ENCODE data around the gene LBX1.
"Not testable (repeated sequence)": the region's sequence is repeated elsewhere in the genome, so short reads cannot be mapped to it uniquely, and the experiment has no call there.

LBX1 gene

DNA sequence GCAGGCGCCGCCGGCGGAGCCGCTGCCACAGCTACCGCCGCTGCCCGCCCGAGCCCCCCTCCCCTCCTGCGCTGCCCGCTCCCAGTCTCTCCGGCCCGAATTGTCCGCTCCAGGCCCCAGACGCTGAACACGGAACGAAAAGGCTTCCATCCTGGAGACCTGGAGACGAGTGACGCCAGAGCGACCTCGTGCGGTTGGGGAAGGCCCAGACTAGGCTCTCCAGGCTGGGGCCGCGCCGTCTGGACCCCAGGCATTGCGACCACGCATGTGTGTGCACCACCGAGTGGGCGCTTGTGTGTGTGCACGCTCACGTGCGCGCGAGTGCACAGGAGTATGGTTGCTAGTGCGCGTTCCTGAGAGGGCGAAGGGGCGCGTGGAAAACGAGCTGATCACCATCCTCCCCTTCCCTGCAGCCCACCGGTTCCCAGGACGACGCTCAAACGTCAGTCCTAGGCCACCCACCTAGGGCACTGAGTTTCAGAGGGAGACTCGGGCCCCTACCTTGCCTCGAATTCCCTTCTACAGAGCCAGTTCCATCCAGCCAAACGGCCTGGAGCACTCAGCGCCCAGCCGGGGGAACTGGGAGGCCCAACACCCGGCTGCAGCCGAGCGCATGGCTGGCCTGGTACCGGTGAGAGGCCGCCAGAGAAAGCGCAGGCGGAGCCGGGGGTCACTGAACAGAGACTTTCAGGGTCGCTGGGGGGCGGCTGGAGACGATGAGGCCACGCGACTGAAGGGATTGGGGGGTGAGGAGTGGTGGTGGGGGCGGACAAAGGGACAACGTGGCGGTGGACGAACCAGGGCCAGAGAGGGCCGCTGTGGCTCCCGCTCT is 11.6 kb downstream of the LBX1 start:
- intact Hi-C loops (cut with DNase I) = no loop called here
- peak in 32 of 42 donors; percentile 9 to 70 (median 39) for DNase-seq

DNA sequence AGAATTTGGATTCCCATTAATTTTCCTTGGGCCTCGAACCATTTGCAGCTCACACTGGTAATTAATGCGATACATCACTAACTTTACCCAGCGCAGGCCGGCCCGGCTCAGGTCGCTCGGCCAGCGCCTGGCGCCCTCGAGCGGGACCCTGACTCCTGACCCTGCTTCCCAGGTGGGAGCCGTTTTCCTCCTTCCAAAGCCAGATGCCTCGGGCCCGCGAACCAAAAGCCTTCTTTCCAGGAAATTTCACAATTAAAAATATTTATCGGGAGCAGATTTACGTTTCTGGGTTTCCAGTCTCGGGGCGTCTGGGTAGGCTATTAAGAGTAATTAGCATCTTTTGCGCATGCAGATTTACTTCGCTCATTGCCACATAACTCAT is 12.2 kb downstream of the LBX1 start:
- intact Hi-C loops (cut with DNase I) = no loop called here
- no peak for DNase-seq

DNA sequence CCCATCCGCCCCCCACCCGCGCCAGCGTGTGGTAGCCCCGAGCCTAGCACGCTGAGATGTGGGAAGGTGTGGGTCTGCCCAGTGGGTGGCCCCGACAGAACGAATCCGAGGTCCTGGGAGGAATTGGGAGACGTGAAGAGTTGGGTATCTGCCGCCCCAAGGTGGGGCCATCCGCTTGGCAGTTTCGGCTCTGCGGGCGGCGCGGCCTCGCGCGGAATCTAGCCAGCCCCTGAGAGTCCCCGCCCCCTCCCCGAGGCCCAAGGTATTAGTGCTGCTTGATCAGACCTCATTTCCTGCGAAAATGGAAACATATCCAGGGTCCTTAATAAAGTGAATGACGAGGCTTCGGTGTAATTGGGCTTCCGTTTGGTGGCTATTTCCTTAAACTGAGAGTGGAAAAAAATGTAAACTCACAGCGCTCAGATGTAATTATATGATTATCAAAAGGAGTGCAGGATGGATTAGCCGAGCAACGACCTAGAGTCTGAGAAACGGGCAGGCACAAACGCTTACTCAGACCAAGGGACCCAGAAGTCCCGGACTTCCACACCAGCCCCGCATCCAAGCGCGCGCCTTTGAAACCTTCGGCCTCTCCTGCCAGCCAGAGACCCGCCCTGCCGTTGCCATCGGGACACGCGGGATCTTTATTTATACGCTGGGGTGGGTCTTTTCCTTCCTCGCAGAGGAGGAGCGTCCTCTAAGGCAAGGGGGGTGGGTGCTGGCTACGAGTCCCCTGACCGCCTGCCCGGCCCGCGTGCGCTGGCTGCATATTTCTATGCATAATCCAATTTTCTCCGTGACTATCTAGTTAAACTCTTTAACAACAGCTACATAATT is 12.8 kb downstream of the LBX1 start:
- no peak for DNase-seq
- intact Hi-C loops (cut with DNase I) = no loop called here

DNA sequence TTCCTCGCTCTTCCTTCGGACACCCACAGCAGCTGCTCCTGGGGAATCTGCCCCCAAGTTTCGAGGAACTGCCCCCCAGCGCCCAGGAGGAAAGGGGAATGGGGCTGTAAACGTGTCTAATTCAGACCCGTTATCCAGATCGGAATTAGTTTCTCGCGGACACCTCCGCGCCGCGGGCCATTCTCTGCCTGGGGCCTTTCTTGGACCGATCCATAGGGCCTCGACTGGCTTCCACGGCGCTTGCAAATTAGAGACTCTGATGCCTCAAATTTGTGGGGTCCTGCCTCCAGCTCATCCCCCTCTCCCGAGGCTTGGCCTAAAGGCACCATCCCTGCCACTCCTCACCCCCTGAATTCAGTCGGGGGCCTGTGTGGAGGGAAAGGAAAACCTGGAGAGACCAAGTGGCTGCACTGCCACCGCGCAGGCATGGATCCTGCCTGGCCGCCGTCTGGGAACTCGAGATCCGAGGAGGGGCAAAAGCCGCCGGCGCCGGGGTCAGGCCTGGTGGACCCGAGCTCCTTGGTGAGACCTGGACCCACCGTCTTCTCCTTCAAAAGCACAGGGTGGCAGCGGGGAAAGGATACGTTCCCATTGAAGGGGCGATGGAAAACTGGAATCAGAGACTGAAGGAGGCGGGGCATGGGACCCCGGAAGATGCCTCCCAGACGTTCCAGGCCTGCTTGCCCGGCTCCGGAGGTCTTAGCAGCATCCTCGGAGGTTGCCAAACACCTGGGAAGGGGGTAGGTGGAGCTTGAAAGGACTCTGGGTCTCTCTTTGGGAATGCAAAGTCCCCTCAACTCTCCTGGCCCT is 13.7 kb downstream of the LBX1 start:
- intact Hi-C loops (cut with DNase I) = no loop called here
- no peak for DNase-seq

DNA sequence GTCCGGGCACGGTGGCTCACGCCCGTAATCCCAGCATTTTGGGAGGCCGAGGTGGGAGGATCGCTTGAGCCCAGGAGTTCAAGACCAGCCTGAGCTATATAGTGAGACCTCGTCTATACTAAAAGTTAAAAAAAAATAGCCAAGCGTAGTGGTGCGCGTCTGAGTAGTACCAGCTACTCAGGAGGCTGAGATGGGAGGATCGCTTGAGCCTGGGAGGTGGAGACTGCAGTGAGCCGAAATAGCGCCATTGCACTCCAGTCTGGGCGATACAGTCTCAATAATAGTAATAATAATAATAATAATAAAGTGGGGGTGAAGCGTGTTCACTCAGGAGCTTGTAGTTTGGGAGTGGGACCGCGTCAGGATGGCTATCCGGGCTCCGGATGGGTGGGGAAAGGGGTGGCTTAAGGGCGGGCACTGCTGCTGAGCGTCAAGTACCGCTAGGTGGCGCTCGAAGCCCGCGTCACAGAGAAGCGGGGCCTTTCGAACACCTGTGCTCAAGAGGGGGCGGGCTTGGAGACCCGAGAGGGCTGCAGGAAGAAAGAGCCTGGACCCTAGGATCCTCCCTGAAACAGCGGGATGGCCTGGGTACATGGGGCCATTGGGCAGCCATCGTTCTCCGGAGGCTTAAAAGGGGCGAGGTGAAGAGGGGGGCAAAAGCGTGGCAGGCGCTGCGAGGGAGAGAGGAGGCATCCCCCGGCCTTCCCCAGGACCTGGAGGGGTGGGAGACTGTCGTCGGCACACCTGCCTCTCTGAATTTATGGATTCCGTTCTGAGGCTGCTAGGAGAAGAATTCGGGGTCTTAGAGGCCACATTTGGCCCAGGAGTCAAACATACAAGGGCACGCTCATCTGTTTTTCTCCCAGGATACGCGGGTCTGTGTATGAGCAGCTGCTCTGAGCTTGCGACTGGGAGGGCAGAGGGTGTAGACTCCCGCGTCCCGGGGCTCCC is 14.5 kb downstream of the LBX1 start:
- peak; percentile 15 to 86 (median 71) for DNase-seq
- intact Hi-C loops (cut with DNase I) = loop anchor here (5.0 kb wide), 1 partner anchor 353 kb away; no protein-coding TSS in a partner anchor

DNA sequence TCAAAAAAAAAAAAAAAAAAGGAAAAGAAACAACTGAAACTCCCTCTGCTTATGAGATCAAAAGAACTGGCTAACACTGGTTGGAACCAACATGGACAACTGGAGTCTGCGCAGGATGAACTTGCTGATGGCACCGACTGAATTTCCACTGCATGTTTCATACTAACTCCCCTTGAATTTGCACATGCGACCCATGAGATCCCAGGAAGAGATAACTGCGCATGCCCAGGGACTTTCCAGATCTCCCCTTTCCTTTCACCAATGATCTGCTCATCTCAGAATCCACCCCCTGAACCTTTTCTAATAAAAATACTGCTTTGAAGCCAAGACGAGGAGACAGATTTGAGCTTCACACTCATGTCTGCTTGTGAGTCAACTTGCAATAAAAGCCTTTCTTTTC is 20.7 kb downstream of the LBX1 start:
- no peak for DNase-seq
- intact Hi-C loops (cut with DNase I) = no loop called here

DNA sequence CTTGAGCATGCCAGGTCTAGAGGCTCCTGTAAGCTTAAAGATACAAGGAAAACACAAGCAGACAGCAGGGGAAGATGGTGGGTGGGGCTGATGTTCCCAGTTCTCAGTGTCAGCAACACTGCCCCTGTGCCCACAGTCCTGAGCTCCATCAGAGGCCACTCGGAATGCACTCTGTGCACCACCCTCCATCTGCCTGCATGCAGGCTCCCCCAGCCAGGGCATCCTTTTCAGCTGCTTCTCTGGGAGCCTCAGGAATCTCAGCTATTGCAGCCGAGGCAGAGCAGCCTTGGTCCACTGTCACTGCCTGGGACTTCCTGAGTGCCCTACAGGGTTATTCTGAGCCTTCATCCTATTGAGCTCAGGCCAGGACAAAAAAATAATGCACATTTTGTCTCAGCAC is 22.2 kb downstream of the LBX1 start:
- intact Hi-C loops (cut with DNase I) = no loop called here
- DNase-seq = no peak

DNA sequence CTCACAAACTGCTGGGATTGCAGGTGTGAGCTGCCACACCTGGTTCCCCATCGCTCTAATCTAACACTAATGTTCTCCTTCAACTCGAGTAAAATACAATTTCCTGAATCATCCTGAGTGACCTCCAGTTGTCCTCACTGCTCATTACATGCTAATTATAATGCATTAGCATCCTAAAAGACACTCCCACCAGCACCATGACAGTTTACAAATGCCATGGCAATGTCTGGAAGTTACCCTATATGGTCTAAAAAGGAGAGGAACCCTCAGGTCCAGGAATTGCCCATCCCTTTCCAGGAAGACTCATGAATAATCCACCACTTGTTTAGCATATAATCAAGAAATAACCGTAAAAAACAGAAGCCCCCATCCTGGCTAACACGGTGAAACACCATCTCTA is 26.6 kb downstream of the LBX1 start:
- DNase-seq; intact Hi-C loops (cut with DNase I): not testable (repeated sequence)

DNA sequence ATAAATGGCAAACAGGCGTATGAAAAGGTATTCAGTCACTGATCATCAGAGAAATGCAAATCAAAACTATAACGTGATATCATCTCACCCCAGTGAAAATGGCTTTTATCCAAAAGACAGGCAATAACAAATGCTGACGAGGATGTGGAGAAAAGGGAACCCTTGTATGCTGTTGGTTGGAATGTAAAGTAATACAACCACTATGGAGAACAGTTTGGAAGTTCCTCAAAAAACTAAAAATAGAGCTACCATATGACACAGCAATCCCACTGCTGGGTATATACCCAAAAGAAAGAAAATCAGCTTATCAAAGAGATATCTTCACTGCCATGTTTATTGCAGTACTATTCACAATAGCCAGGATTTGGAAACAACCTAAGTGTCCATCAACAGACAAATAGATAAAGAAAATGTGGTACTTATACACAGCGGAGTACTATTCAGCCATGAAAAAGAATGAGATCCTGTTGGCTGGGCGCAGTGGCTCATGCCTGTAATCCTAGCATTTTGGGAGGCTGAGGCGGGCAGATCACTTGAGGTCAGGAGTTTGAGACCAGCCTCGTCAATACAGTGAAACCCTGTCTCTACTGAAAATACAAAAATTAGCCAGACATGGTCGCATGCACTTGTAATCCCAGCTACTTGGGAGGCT is 30.8 kb downstream of the LBX1 start:
- DNase-seq; intact Hi-C loops (cut with DNase I): not testable (repeated sequence)

DNA sequence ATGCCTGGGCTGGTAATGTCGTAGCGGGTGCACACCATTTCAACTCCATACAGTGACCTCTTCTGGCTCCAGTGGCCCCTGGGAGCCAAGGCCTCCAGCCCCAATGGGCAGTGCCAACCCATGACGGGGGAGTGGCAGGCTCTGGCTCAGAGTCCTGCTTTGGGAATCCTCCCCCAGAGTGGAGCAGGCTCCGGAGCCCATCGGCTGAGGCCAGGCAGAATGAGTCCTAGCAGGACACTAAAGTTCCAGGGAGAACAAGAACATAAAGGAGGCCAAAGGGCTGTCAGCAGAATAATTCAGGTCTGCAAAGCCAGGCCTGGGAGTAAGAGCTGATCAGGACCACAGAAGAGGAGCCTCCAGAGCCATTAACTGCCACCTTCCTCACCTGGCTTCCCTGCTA is 33.3 kb downstream of the LBX1 start:
- no peak for DNase-seq
- intact Hi-C loops (cut with DNase I) = no loop called here

DNA sequence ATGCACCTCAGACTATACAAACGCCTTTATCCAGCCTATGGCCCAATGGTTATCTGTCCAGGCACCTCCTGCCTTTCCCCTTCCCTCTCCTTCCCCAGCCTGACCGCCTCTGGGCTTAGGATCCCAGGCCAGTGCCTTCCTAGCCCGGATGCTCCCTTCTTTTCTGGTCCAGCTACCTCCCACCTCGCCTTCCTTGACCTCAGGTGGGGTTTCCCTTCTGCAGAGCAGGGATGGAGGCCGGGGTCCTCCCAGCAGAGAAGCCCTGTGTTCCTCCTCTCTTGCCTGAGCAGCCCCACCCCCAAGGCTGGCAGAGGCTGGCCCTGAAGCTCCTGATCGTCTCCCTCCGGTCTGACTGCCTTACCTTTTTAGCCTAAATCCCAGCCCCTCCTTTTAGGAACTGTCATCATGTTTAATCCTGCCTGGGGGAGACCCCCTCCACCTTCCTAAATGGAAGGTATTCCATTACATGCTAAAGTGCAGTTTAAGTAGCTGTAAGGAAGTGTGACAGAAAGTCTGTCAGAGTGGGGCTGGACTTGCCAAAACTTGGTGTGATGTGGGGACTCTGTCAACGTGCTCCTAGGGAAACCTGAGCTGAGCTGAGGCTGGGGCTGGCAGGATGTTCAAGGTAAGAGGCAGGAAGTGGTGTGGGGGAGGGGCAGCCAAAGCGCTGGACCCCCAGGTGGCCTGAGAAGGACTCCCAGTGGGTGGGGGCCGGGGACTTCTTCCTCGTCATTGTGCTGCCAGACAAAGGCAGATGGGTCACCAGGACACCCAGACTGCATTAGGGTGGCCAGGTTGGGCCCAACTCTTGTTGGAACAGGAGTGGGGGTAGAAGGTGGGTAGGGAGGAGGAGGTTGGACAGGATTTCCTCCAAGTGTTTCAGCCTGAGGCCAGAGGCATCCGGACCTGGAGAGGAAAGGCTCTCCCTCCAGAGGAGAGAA is 39.5 kb downstream of the LBX1 start:
- no peak for DNase-seq
- intact Hi-C loops (cut with DNase I) = no loop called here

DNA sequence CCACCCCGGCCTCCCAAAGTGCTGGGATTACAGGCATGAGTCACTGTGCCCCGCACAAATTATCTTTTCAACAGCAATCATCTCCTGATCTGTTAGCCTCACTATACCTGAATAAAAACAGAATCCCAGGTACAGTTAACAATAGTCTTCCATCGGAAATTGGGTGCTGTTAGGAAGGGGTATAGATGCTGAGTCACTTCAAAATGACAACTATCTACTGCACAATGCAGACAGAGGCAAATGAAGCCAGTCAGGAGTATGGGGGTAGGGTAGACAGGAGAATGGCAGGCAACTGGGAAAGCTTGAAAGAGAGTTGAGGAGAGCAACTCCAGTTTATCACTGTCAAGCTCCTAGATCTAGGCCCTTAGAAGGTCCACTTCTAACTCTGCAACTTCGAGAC is 40.3 kb downstream of the LBX1 start:
- no peak for DNase-seq
- intact Hi-C loops (cut with DNase I) = no loop called here

DNA sequence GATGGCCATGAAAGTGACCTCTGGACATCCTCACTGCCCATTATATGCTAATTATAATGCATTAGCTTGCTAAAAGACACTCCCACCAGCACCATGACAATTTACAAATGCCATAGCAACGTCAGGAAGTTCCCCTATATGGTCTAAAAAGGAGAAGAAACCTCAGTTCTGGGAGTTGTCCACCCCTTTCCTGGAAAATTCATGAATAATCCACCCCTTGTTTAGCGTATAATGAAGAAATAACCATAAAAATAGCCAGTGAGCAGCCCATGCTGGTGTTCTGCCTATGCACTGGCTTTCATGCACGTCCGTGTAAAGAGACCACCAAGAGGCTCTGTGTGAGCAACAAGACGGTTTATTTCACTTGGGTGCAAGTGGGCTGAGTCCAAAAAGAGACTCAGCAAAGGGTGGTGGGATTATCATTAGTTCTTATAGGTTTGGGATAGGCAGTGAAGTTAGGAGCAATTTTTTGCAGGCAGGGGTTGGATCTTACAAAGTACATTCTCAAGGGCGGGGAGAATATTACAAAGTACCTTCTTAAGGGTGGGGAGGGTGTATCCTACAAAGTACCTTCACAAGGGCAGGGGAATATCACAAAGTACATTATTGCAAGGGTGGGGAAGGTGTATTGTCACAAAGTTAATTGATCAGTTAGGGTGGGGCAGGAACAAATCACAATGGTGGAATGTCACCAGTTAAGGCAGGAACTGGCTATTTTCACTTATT is 45.6 kb downstream of the LBX1 start:
- intact Hi-C loops (cut with DNase I) = no loop called here
- DNase-seq = no peak

DNA sequence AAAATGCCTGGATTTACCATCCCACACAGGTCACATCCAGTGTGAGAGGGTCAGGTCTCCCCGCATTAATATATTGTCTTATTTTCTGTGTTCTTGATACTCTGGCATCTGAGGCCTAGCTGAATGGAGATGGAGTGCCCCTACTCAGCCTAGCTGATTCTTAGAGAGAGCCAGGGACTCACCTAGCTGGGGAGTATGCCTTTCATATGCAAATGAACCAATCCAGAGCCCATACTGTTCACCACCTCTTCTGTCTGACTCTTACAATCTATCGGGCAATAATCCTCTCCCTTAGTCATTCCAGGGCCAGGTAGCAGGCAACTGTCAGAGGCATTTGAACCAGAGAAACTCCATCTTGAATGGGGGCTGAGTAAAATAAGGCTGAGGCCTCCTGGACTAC is 46.3 kb downstream of the LBX1 start:
- intact Hi-C loops (cut with DNase I) = no loop called here
- no peak for DNase-seq

Data from head of caudate nucleus (tissue), 42 donors.